H9 (cell line): ENCODE measurements around the gene MAPRE3. TPM values are rescaled to one million over a fixed set of nuclear protein-coding genes. Genes with fewer than 3 reads are reported as not detected.
"Not testable (repeated sequence)": the region's sequence is repeated elsewhere in the genome, so short reads cannot be mapped to it uniquely, and the experiment has no call there.

Experiments used
- DNase-seq: peaks from one replicate; pipeline ENCODE4 v3.0.0-alpha.2; 2017
- H2AFZ ChIP-seq: one replicate; pipeline ENCODE4 v1.6.1; 2013; ENCODE audit warnings: mild to moderate bottlenecking, low read length, control low read depth, moderate library complexity
- H2AK5ac ChIP-seq: 2 replicates; pipeline ENCODE4 v1.6.1; 2013; ENCODE audit warnings: low read length, control low read depth, mixed read lengths; ENCODE audit not compliant: insufficient read length
- H2BK120ac ChIP-seq: one replicate; pipeline ENCODE4 v1.6.1; 2013; ENCODE audit warnings: low read depth, mild to moderate bottlenecking, low read length, control low read depth, inconsistent platforms; ENCODE audit not compliant: poor library complexity, severe bottlenecking
- H2BK12ac ChIP-seq: 2 replicates; pipeline ENCODE4 v1.6.1; 2013; ENCODE audit warnings: low read length, control low read depth, mixed read lengths, low read depth; ENCODE audit not compliant: insufficient read length
- H2BK15ac ChIP-seq: 2 replicates; pipeline ENCODE4 v1.6.1; 2013; ENCODE audit warnings: low read depth, low read length, control low read depth
- H2BK20ac ChIP-seq: one replicate; pipeline ENCODE4 v1.6.1; 2013; ENCODE audit warnings: low read depth, mild to moderate bottlenecking, low read length, control low read depth, inconsistent platforms; ENCODE audit not compliant: poor library complexity, severe bottlenecking
- H2BK5ac ChIP-seq: 2 replicates; pipeline ENCODE4 v1.6.1; 2013; ENCODE audit warnings: low read length, control low read depth, mixed read lengths; ENCODE audit not compliant: insufficient read length
- H3K14ac ChIP-seq: 2 replicates; pipeline ENCODE4 v1.6.1; 2013; ENCODE audit warnings: low read length, control low read depth; ENCODE audit not compliant: insufficient read depth
- H3K18ac ChIP-seq: 2 replicates; pipeline ENCODE4 v1.6.1; 2013; ENCODE audit warnings: low read depth, mild to moderate bottlenecking, mixed read lengths, low read length, control low read depth; ENCODE audit not compliant: insufficient read length
- H3K23ac ChIP-seq: 2 replicates; pipeline ENCODE4 v1.6.1; 2013; ENCODE audit warnings: low read length, control low read depth, mixed read lengths, low read depth; ENCODE audit not compliant: insufficient read length
- H3K23me2 ChIP-seq: 2 replicates; pipeline ENCODE4 v1.6.1; 2013; ENCODE audit warnings: low read depth, mild to moderate bottlenecking, mixed read lengths, low read length, control low read depth; ENCODE audit not compliant: insufficient read length, poor library complexity, severe bottlenecking
- H3K27ac ChIP-seq: 2 replicates; pipeline ENCODE4 v1.5.1; 2013; ENCODE audit warnings: low read length, control low read depth, mixed read lengths, low read depth; ENCODE audit not compliant: insufficient read length
- H3K27me3 ChIP-seq: 2 replicates; pipeline ENCODE4 v1.6.1; 2013; ENCODE audit warnings: low read length, control low read depth, inconsistent platforms; ENCODE audit not compliant: insufficient read depth
- H3K4ac ChIP-seq: 2 replicates; pipeline ENCODE4 v1.6.1; 2013; ENCODE audit warnings: low read depth, mild to moderate bottlenecking, control low read depth, inconsistent platforms, low read length, moderate library complexity
- H3K4me1 ChIP-seq: 2 replicates; pipeline ENCODE4 v1.6.1; 2013; ENCODE audit warnings: low read length, control low read depth, inconsistent platforms; ENCODE audit not compliant: insufficient read depth
- H3K4me2 ChIP-seq: 2 replicates; pipeline ENCODE4 v1.6.1; 2013; ENCODE audit warnings: low read length, control low read depth, mixed read lengths; ENCODE audit not compliant: insufficient read length, insufficient read depth
- H3K56ac ChIP-seq: 2 replicates; pipeline ENCODE4 v1.6.1; 2013; ENCODE audit warnings: low read depth, mild to moderate bottlenecking, mixed read lengths, low read length, control low read depth; ENCODE audit not compliant: insufficient read length
- H3K79me1 ChIP-seq: 2 replicates; pipeline ENCODE4 v1.6.1; 2013; ENCODE audit warnings: low read depth, mild to moderate bottlenecking, moderate library complexity, low read length, control low read depth, inconsistent platforms; ENCODE audit not compliant: insufficient read depth, poor library complexity, severe bottlenecking
- H3K79me2 ChIP-seq: 2 replicates; pipeline ENCODE4 v1.6.1; 2013; ENCODE audit warnings: low read length, control low read depth, inconsistent platforms; ENCODE audit not compliant: insufficient read depth
- H3K9ac ChIP-seq: 2 replicates; pipeline ENCODE4 v1.6.1; 2013; ENCODE audit warnings: low read length, control low read depth, mixed read lengths; ENCODE audit not compliant: insufficient read length; ENCODE audit errors: extremely low read depth
- H3K9me3 ChIP-seq: one replicate; pipeline ENCODE4 v1.6.1; 2013; ENCODE audit warnings: low read depth, low read length, inconsistent platforms; ENCODE audit not compliant: control insufficient read depth
- H3T11ph ChIP-seq: one replicate; pipeline ENCODE4 v1.6.1; 2013; ENCODE audit warnings: mild to moderate bottlenecking, low read length, control low read depth, inconsistent platforms
- H4K20me1 ChIP-seq: one replicate; pipeline ENCODE4 v1.6.1; 2013; ENCODE audit not compliant: control insufficient read depth, insufficient read length, insufficient read depth
- H4K5ac ChIP-seq: 2 replicates; pipeline ENCODE4 v1.6.1; 2013; ENCODE audit warnings: low read depth, mild to moderate bottlenecking, mixed read lengths, low read length, control low read depth; ENCODE audit not compliant: insufficient read length
- H4K8ac ChIP-seq: replicated peaks from 2 replicates; pipeline ENCODE4 v1.6.1; 2013; ENCODE audit warnings: low read length, control low read depth, mixed read lengths, low read depth; ENCODE audit not compliant: insufficient read length
- H4K91ac ChIP-seq: 2 replicates; pipeline ENCODE4 v1.6.1; 2013; ENCODE audit warnings: low read depth, mild to moderate bottlenecking, moderate library complexity, mixed read lengths, low read length, control low read depth; ENCODE audit not compliant: insufficient read length
- H3K27ac Mint-ChIP-seq, 3 experiments: 2 replicates in 2 of 3; 3 replicates in 1 of 3; pipeline ENCODE4 v1.8.0; 2020 to 2021; ENCODE audit warnings: mixed read lengths in 3 of 3, mild to moderate bottlenecking in 1 of 3, moderate library complexity in 1 of 3
- H3K27me3 Mint-ChIP-seq: 2 replicates; pipeline ENCODE4 v1.8.0; 2021; ENCODE audit warnings: low read depth, mild to moderate bottlenecking, moderate library complexity, mixed read lengths
- H3K36me3 Mint-ChIP-seq, 3 experiments: 2 replicates in 2 of 3; 3 replicates in 1 of 3; pipeline ENCODE4 v1.8.0; 2020 to 2021; ENCODE audit warnings: low read depth in 3 of 3, mixed read lengths in 3 of 3; ENCODE audit not compliant: insufficient read depth in 1 of 3
- H3K4me1 Mint-ChIP-seq, 2 experiments: 2 replicates each; pipeline ENCODE4 v1.8.0; 2020; ENCODE audit warnings: mixed read lengths in 2 of 2
- H3K4me3 Mint-ChIP-seq, 2 experiments: 2 replicates in 1 of 2; 3 replicates in 1 of 2; pipeline ENCODE4 v1.8.0; 2020 to 2021; ENCODE audit warnings: mild to moderate bottlenecking in 2 of 2, mixed read lengths in 2 of 2, moderate library complexity in 1 of 2
- H3K9me3 Mint-ChIP-seq, 2 experiments: 2 replicates in 1 of 2; 3 replicates in 1 of 2; pipeline ENCODE4 v1.8.0; 2020; ENCODE audit warnings: mild to moderate bottlenecking in 2 of 2, mixed read lengths in 2 of 2, moderate library complexity in 1 of 2
- WGBS: extraction: QIAGEN DNeasy Blood & Tissue Kit; methylation state at CpG from one replicate; pipeline ENCODE4 v1.1.7; 2013; ENCODE audit warnings: missing lambda C conversion rate, low lambda C conversion rate, mixed read lengths; ENCODE audit not compliant: insufficient read length; ENCODE audit errors: extremely low coverage; 5-methylcytosine and 5-hydroxymethylcytosine counted together
- total RNA-seq: library from RNA; stranded (reverse); gene quantifications from 2 replicates; pipeline ENCODE4 v1.2.1, GENCODE V29; 2021
- TF ChIP-seq, protein P1 (sequence below): fragments of 200-600 bp; sonication (generic); conservative IDR thresholded peaks from 3 replicates; pipeline ENCODE4 v1.8.0; 2021; ENCODE audit warnings: antibody characterized with exemption, mild to moderate bottlenecking

Gene MAPRE3
- total RNA-seq, 1 experiment from 2014 or later, result 2.0 TPM

DNA sequence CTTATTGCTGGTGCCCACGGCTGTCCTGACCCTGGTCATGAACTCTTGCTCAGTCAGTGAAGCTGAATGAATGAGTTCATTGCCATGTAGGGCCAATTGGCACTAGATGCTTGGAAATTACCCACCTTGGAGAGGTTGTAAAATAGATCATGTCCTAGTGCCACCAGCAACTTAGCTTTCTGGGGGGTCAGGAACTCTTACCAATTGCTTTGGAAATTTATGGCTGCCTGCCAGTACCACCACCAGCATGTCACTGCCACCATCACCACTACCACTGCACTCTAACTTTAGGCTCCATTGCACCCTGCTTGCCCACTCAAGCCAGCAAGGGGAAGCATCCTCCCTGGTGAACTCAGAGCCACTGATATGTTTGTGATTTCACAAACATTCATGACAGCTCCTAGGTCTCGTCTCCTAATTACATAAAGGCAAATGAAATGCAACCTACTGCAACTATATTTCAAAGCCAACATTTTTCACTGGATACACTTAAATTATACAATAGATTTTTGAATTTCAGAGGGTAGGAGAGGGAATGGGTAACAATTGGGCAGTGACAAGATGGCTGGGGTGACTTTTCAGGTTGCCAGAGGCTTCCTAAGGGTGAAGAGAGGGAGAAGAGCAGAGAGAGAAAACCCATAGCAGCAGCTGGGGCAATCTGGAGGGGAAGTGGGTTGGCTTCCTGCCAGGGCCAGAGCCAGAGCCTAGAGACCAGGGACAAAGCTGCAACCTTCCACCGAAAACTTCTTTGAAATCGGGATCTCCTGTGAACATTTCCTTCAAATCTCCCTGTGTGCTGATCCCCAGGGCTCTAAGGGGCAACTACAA is 104.5 kb downstream of the MAPRE3 start:
- H3K4ac ChIP-seq, result no peak overlapping the region
- H3K23me2 ChIP-seq, result peaks cover 12% of the 10 kb centered on the region
- no peak overlapping the region for H3K14ac ChIP-seq
- H4K20me1 ChIP-seq, result no peaks in the 10 kb centered on the region
- Mint-ChIP-seq H3K4me3 (peak overlapping the region in 1 of 2 experiments; percentile 42; a peak in 1 of 5 replicates), H3K27me3 (peaks cover 20% of the 10 kb centered on the region), H3K36me3 (peaks cover 2 to 10% (median 8%) of the 10 kb centered on the region in 3 experiments; a peak in 6 of 7 replicates), H3K27ac (no peak overlapping the region), H3K9me3 (no peaks in the 10 kb centered on the region), H3K4me1 (peaks cover 24 to 32% of the 10 kb centered on the region in 2 experiments)
- H2BK120ac ChIP-seq, result no peak overlapping the region
- H3K4me1 ChIP-seq, result no peaks in the 10 kb centered on the region
- H3K56ac ChIP-seq, result no peak overlapping the region
- H2BK5ac ChIP-seq, result no peak overlapping the region
- H3K27ac ChIP-seq, result no peak overlapping the region
- no peak overlapping the region for H2BK20ac ChIP-seq
- no peak overlapping the region for H4K8ac ChIP-seq
- no peak overlapping the region for H2AFZ ChIP-seq
- H3K27me3 ChIP-seq, result no peaks in the 10 kb centered on the region
- no peak overlapping the region for H3K4me2 ChIP-seq
- TF ChIP-seq, protein P1, sequence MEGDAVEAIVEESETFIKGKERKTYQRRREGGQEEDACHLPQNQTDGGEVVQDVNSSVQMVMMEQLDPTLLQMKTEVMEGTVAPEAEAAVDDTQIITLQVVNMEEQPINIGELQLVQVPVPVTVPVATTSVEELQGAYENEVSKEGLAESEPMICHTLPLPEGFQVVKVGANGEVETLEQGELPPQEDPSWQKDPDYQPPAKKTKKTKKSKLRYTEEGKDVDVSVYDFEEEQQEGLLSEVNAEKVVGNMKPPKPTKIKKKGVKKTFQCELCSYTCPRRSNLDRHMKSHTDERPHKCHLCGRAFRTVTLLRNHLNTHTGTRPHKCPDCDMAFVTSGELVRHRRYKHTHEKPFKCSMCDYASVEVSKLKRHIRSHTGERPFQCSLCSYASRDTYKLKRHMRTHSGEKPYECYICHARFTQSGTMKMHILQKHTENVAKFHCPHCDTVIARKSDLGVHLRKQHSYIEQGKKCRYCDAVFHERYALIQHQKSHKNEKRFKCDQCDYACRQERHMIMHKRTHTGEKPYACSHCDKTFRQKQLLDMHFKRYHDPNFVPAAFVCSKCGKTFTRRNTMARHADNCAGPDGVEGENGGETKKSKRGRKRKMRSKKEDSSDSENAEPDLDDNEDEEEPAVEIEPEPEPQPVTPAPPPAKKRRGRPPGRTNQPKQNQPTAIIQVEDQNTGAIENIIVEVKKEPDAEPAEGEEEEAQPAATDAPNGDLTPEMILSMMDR, result no peak
- H3K18ac ChIP-seq, result no peak overlapping the region
- H3K9me3 ChIP-seq, result no peaks in the 10 kb centered on the region
- H3K9ac ChIP-seq, result no peak overlapping the region
- H2BK15ac ChIP-seq, result no peak overlapping the region
- H3K79me1 ChIP-seq, result no peaks in the 10 kb centered on the region
- WGBS, result no CpG with 5 or more reads among the region's 4 CpGs
- H2AK5ac ChIP-seq, result no peak overlapping the region
- H3K79me2 ChIP-seq, result peaks cover 5% of the 10 kb centered on the region; the same call in 1 of the 2 replicates
- no peak overlapping the region for H3T11ph ChIP-seq
- H3K23ac ChIP-seq, result no peak overlapping the region
- no peak overlapping the region for H2BK12ac ChIP-seq
- no peak overlapping the region for H4K91ac ChIP-seq
- no peak overlapping the region for H4K5ac ChIP-seq
- no peak for DNase-seq

DNA sequence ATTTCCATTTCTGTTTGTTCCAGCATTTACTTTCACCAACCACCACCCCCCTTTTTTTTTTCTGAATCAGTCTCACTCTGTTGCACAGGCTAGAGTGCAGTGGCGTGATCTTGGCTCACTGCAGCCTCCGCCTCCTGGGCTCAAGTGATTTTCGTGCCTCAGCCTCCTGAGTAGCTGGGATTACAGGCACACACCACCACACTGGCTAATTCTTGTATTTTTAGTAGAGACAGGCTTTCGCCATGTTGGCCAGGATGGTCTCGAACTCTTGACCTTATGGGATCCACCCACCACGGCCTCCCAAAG is 105.1 kb downstream of the MAPRE3 start:
- not testable (repeated sequence) for H3K79me1 ChIP-seq, H3K9me3 ChIP-seq, H2BK15ac ChIP-seq, H3K27ac Mint-ChIP-seq, H3K36me3 Mint-ChIP-seq, H4K5ac ChIP-seq, H3K56ac ChIP-seq, H3K14ac ChIP-seq, H3K9me3 Mint-ChIP-seq, H3K4ac ChIP-seq, H2BK5ac ChIP-seq, H3K27ac ChIP-seq, H3K9ac ChIP-seq, H3K4me2 ChIP-seq, H3K18ac ChIP-seq, H4K20me1 ChIP-seq, H3T11ph ChIP-seq, H2BK120ac ChIP-seq, DNase-seq, H4K91ac ChIP-seq, H3K4me3 Mint-ChIP-seq, H3K23ac ChIP-seq, H3K4me1 ChIP-seq, H2BK12ac ChIP-seq, H2BK20ac ChIP-seq, H2AK5ac ChIP-seq, H2AFZ ChIP-seq, H3K27me3 ChIP-seq, H3K79me2 ChIP-seq, H4K8ac ChIP-seq
- H3K23me2 ChIP-seq, result peaks cover 12% of the 10 kb centered on the region
- H3K27me3 Mint-ChIP-seq, result peaks cover 20% of the 10 kb centered on the region
- peaks cover 22 to 33% of the 10 kb centered on the region in 2 experiments for H3K4me1 Mint-ChIP-seq
- no CpG with 5 or more reads among the region's 6 CpGs for WGBS
